ENCODE measurements around the gene SLC12A9. TPM values are rescaled to one million over a fixed set of nuclear protein-coding genes. Genes with fewer than 3 reads are reported as not detected.
A peak's percentile ranks its signal among the peaks of the same experiment; 100 is the strongest.

SLC12A9 gene
- total RNA-seq, 1 donor, result 19.5 TPM

- H3K4me2 ChIP-seq (ENCODE audit: insufficient read depth, low read length), result no peak overlapping the region
- no peaks in the 10 kb centered on the region for H3K9me3 ChIP-seq (ENCODE audit: low read depth, low read length)
- peaks cover 11% of the 10 kb centered on the region for H3K79me2 ChIP-seq (ENCODE audit: insufficient read depth, low read length)
- H3K4me1 ChIP-seq (ENCODE audit: insufficient read depth, low read length), result peaks cover 19% of the 10 kb centered on the region
- DNase-seq (ENCODE audit: insufficient read length, low spot score, missing footprints), result peak; percentile 49
- no peak overlapping the region for H3K4me3 ChIP-seq (ENCODE audit: insufficient read depth, low read length)
- H3K36me3 ChIP-seq (ENCODE audit: insufficient read depth, low read length), result no peaks in the 10 kb centered on the region
- TF ChIP-seq, protein P1, sequence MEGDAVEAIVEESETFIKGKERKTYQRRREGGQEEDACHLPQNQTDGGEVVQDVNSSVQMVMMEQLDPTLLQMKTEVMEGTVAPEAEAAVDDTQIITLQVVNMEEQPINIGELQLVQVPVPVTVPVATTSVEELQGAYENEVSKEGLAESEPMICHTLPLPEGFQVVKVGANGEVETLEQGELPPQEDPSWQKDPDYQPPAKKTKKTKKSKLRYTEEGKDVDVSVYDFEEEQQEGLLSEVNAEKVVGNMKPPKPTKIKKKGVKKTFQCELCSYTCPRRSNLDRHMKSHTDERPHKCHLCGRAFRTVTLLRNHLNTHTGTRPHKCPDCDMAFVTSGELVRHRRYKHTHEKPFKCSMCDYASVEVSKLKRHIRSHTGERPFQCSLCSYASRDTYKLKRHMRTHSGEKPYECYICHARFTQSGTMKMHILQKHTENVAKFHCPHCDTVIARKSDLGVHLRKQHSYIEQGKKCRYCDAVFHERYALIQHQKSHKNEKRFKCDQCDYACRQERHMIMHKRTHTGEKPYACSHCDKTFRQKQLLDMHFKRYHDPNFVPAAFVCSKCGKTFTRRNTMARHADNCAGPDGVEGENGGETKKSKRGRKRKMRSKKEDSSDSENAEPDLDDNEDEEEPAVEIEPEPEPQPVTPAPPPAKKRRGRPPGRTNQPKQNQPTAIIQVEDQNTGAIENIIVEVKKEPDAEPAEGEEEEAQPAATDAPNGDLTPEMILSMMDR (IDR thresholded peaks at IDR 0.05; ENCODE audit: extremely low read depth, low read depth, low read length), result no peak
- no peak overlapping the region for H3K27ac ChIP-seq (ENCODE audit: low read depth, low read length)
- H3K27me3 ChIP-seq (ENCODE audit: insufficient read depth, low read length), result no peaks in the 10 kb centered on the region
- no peak overlapping the region for H2AFZ ChIP-seq (ENCODE audit: low read length)
- peaks cover 1% of the 10 kb centered on the region for H4K20me1 ChIP-seq (ENCODE audit: insufficient read depth, low read length)
These were observed 23.3 kb upstream of the SLC12A9 start for GRCh38 chr7:100829150-100829716.

DNA sequence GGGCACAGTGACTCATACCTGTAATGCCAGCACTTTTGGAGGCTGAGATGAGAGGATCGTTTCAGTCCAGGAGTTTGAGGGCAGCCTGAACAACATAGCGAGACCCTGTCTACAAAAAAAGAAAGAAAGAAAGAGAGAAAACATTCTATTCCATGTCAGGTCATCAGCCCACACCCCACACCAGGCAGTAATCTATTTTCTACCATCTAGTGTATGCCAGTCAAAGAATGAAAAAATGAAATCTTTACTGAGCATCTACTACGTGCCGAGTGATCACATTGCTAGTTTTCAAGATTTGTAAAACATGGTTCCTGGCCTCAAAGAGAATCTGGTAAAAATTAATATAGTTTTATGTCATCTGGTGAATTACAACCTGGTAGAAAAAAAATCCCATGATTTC is 22.1 kb upstream of the SLC12A9 start:
- H2AFZ ChIP-seq (ENCODE audit: low read length), result no peak overlapping the region
- no peak overlapping the region for H3K4me2 ChIP-seq (ENCODE audit: insufficient read depth, low read length)
- no peaks in the 10 kb centered on the region for H3K27me3 ChIP-seq (ENCODE audit: insufficient read depth, low read length)
- H3K36me3 ChIP-seq (ENCODE audit: insufficient read depth, low read length), result no peaks in the 10 kb centered on the region
- no peaks in the 10 kb centered on the region for H3K9me3 ChIP-seq (ENCODE audit: low read depth, low read length)
- H3K4me1 ChIP-seq (ENCODE audit: insufficient read depth, low read length), result peaks cover 12% of the 10 kb centered on the region
- TF ChIP-seq, protein P1 (IDR thresholded peaks at IDR 0.05; ENCODE audit: extremely low read depth, low read depth, low read length), result no peak
- no peak overlapping the region for H3K4me3 ChIP-seq (ENCODE audit: insufficient read depth, low read length)
- no peaks in the 10 kb centered on the region for H4K20me1 ChIP-seq (ENCODE audit: insufficient read depth, low read length)
- H3K27ac ChIP-seq (ENCODE audit: low read depth, low read length), result no peak overlapping the region
- peaks cover 9% of the 10 kb centered on the region for H3K79me2 ChIP-seq (ENCODE audit: insufficient read depth, low read length)
- peak; percentile 17 for DNase-seq (ENCODE audit: insufficient read length, low spot score, missing footprints)

- TF ChIP-seq, protein P1 (IDR thresholded peaks at IDR 0.05; ENCODE audit: extremely low read depth, low read depth, low read length), result no peak
- H2AFZ ChIP-seq (ENCODE audit: low read length), result no peak overlapping the region
- peak; percentile 1 for DNase-seq (ENCODE audit: insufficient read length, low spot score, missing footprints)
- H3K79me2 ChIP-seq (ENCODE audit: insufficient read depth, low read length), result no peaks in the 10 kb centered on the region
- no peaks in the 10 kb centered on the region for H3K9me3 ChIP-seq (ENCODE audit: low read depth, low read length)
- no peak overlapping the region for H3K4me3 ChIP-seq (ENCODE audit: insufficient read depth, low read length)
- H3K4me2 ChIP-seq (ENCODE audit: insufficient read depth, low read length), result no peak overlapping the region
- H3K36me3 ChIP-seq (ENCODE audit: insufficient read depth, low read length), result no peaks in the 10 kb centered on the region
- H3K4me1 ChIP-seq (ENCODE audit: insufficient read depth, low read length), result peaks cover 4% of the 10 kb centered on the region
- no peak overlapping the region for H3K27ac ChIP-seq (ENCODE audit: low read depth, low read length)
- H3K27me3 ChIP-seq (ENCODE audit: insufficient read depth, low read length), result no peaks in the 10 kb centered on the region
- H4K20me1 ChIP-seq (ENCODE audit: insufficient read depth, low read length), result no peaks in the 10 kb centered on the region
These were observed 20.3 kb upstream of the SLC12A9 start for GRCh38 chr7:100832281-100832633.

GRCh38 chr7:100835903-100836811 is 16.4 kb upstream of the SLC12A9 start:
- TF ChIP-seq, protein P1 (IDR thresholded peaks at IDR 0.05; ENCODE audit: extremely low read depth, low read depth, low read length), result no peak
- no peak overlapping the region for H3K27ac ChIP-seq (ENCODE audit: low read depth, low read length)
- H3K9me3 ChIP-seq (ENCODE audit: low read depth, low read length), result no peaks in the 10 kb centered on the region
- DNase-seq (ENCODE audit: insufficient read length, low spot score, missing footprints), result peak; percentile 54
- H3K36me3 ChIP-seq (ENCODE audit: insufficient read depth, low read length), result no peaks in the 10 kb centered on the region
- no peaks in the 10 kb centered on the region for H4K20me1 ChIP-seq (ENCODE audit: insufficient read depth, low read length)
- H3K4me2 ChIP-seq (ENCODE audit: insufficient read depth, low read length), result no peak overlapping the region
- H3K4me1 ChIP-seq (ENCODE audit: insufficient read depth, low read length), result peaks cover 4% of the 10 kb centered on the region
- H3K79me2 ChIP-seq (ENCODE audit: insufficient read depth, low read length), result no peaks in the 10 kb centered on the region
- H2AFZ ChIP-seq (ENCODE audit: low read length), result peak overlapping the region; percentile 46
- H3K4me3 ChIP-seq (ENCODE audit: insufficient read depth, low read length), result no peak overlapping the region
- no peaks in the 10 kb centered on the region for H3K27me3 ChIP-seq (ENCODE audit: insufficient read depth, low read length)

Measured in osteoblast (primary cell).